GM18526 (cell line): Measurements from ENCODE around the gene MTMR1.
A peak's percentile ranks its signal among the peaks of the same experiment; 100 is the strongest.

Experiments
- POLR2A ChIP-seq: IDR thresholded peaks from 3 replicates; pipeline ENCODE4 v1.6.1; 2011; ENCODE audit not compliant: insufficient read length; ENCODE audit errors: extremely low read depth

The MTMR1 gene

DNA sequence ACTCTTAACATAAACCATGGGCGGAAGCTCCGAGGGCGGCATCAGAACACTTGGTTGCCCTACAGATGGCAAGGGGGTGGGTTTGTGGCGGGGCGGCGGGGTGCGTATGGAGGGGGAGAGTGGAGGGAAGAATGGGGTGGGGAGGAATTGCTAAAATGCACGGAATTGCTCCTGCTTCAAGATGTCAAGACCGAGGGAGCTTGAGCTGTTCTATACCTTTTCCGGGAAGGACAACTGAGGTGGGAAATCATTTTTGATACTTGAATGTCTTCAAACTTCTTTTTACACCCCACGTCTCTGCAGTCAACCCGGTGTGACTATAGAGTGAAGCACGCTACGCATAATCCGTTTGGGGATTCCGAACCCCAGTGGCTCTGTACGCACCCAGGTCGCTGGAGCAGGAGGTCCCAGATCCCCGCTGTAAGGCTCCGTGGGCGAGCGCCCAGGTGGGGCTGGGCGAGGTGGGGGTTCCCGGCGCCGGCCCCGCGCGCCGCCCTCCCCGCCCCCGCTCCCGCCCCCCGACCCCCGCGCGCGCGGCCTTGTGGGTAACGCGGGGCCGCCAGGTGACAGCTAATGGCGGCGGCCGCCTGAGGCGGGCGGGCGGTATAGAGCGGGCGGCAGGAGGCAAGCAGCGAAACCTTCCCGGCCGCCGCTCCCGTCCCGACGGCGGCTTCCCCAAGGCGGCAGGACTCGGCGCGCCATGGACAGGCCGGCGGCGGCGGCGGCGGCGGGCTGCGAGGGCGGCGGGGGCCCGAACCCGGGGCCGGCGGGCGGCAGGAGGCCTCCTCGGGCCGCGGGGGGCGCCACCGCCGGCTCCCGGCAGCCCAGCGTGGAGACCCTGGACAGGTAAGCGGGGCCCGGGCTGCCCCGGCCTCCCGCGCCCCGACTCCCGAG is at the start of gene MTMR1:
Gene MTMR1, plus strand, starts transcription at position 566 of the 894 bp plus-strand sequence. Its CDS starts 135 bp downstream, at position 701.
- TF ChIP-seq POLR2A: peak; percentile 37

DNA sequence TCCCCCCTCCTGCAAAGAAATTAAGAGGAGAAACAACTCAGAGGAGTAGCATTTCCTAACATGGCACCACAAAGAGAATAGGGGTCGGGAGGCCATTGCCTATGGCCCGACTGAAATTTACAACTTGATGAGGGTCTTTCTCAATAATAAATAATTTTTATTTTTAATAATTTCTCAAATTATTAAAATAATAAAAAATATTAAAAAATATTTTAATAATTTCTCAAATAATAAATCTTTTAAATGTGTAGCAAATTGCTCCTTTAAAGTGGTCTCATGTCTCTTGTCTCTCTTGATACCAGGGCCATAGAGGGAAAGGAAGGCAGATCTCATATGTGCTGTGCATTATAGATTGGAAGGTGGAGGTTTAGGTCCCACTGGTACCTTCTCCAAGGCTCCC is 49.2 kb upstream of the MTMR1 start:
- no peak for TF ChIP-seq POLR2A

DNA sequence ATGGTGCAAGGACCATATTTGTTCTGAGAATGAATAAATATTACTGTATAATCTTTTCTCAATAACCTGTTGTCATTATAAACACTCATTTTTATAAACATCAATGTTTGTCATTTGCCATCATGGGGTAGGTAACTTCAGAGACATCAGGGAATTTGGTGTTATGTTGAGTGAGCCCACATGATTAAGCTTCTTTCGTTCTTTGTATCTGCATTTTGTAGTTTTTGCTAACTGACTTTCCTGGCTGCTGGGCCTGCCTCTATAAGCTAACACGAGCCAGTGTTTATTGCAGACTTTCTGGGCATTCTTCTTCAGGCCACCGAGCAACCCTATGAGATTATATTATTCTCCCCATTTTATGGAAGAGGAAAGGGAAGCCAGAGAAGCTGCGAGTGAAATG is 48.8 kb upstream of the MTMR1 start:
- no peak for TF ChIP-seq POLR2A

DNA sequence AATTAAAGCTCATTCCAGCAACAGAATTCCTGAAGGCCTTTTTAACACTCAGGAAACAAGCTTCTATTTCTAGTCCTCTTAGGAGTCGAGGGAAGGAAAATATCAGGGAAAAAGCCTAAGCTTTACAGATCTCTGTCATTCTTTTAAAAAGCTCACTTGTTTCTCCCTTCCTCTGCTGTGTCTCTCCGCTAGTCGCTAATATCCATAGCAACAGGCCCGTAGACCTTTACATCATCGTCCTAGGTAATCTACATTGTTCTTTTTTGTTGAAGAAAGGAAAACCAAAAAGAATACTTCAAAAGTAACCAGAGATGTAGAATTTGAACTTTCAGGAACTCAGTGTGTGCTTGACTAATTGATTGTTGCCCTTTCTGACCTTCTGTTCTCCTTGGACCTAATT is 45.9 kb upstream of the MTMR1 start:
- no peak for TF ChIP-seq POLR2A

DNA sequence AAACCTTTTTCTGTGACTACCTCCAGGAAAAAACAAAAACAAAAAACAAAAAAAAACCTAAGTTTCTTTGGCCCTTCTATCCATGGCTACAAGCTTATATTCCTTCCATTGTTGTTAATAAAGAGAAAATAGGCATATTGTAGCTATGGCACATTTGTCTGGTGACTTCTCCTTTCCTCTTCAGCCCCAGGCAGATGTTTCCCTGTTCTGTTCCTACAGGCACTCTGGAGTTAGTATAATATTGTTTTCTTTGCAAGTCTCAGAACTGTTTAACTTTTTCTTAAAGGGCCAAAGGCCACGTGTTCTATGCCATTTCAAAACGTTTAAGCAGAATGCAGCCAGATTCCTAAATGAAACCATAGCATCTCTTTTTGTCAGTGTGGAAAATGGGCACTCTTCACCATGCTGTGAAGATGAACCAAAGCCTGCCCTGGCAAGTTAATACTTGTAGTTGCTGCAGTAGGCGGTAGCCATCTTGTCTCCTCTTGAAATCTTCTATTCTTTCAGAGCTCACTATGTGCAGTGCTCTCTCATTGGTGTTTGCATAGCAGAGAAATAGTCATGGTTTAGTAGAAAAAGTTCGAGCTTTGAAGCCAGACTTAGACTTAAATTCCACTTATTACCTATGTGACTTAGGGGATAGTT is 44.8 kb upstream of the MTMR1 start:
- no peak for TF ChIP-seq POLR2A

DNA sequence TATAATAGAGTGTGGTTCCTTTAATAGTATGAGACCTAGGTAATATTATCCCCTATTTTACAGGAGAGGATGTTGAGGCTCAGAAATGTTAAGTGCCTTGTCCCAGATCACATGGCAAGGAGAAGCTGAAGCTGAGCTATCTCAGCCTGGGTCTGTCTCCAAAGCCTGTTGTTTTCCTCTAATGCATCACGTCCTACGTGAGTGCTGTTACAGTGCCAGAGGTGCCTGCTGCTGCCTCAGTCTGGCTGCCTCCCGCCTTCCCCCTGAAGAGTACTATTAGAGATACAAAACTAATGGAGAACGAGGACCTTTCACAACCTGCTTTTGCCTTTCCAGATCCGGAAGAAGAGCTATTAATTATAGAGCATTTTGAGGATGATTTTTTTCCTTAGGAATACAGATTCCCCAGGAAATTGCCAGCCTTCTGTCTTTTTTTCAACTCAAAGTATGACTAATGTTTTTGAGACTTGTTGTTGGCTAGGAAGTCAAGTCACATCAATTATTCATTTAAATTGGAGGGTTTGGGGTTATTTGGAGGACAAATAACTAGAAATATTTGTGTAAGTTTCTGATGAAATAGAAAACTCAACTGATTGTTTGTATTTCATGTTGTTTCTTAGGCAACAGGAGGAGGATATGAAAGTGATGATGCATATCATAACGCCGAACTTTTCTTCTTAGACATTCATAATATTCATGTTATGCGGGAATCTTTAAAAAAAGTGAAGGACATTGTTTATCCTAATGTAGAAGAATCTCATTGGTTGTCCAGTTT is 43.9 kb upstream of the MTMR1 start:
- TF ChIP-seq POLR2A: no peak

DNA sequence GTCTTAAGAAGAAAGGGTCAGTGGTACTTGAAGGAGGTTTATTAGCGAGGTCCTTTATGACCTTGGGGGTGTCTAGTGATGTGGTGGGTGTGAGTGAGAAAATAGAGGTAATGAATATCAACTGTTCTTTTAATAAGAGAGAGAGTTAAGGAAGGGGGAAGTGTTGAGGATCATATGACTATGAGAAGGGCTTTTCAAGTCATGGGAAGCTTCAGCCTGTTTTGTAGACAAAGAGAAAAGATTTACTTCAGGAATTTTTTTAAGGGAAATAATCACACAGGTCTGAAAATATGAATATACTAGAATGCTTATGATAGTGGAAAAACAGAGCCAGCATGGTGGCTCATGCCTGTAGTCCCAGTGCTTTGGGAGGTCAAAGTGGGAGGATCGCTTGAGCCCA is 41.3 kb upstream of the MTMR1 start:
- TF ChIP-seq POLR2A: no peak

DNA sequence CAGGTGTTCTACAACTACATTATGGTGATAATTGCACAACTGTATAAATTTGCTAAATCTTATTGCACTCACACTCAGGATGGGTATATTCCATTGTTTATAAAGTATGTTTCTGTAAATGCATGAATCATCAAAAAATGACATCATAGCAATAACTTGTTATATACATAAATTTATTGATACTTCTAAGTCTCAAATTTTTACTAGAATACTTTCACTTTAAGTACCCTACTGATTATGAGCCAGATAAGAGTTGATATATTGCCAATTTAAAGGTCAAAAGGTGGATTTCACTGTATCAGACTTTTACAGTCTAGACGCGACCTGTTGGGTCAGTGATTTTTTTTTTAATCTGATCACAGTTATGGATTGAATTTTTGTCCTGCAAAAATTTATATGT is 37.4 kb upstream of the MTMR1 start:
- TF ChIP-seq POLR2A: no peak

DNA sequence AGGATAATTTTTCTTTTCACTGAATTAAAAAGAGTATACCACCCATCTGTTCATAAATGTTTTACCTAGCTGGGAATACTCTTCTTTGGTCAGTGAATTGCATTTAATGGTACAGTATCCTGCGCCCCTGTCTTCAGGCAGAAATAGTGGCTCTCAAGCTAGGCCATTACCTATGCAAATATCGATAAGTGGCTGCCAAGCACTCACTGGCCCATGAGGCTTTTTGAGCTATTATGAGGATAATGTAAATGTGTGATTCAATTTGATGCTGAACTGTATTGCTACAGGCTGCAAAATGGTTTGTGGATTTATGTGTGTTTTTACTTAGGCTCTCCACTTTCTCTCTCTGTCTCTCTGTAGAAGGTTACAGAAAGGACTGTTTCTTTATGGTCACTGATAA is 30.1 kb upstream of the MTMR1 start:
- no peak for TF ChIP-seq POLR2A

DNA sequence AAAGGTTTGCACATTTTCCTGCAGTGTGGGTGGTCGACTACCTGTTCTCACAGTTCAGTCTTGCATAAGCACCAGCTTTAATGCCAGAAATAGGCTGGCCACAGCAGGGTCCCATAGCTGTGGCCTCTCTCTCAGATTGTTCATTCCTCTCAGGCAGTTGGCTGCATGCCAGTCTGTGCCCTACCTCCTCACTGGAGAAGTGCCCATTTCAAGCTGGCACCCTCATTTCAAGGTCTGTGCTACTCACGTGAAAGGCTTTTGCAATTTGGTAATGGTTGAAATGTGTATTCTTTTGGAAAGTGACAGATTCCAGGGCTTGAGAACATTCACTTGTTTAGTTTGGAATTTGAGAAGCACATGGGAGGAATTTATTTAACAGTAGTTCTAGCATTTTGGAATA is 28.9 kb upstream of the MTMR1 start:
- TF ChIP-seq POLR2A: no peak

DNA sequence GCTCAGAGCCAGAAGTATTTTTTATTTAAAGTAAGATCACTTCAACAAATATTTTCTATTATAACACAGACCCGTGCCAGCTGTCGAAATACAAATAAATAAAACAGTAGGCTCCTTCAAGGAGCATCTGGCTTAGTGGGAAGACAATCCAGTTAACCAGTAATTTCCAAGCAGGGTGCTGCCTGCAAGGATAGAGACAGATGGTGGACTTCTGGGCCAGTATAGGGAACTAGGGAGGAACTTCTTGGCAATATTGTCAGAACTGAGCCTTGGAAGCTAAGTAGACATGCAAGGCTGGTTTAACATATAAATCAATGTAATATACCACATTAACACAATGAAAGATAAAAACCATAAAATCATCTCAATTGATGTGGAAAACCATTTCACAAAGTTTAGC is 17.0 kb upstream of the MTMR1 start:
- TF ChIP-seq POLR2A: no peak

DNA sequence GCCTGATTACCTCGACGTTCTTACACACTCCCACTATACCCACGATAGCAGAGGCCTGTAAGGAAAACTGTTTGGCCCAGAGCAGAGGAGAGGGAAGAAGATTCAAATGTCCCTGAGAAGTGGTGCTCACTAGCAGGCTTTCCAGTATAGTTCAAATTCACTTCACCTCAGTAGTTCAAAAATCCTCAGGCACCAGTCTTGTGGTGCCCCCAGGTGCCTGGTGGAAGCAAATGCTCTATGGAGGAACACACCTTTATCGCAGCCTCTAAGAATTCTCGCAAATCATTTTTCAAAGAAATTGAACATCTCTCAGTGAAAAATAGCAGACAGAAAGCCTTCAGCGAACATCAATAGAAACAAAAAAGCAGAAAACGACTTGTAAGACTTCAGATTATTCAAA is 12.2 kb upstream of the MTMR1 start:
- no peak for TF ChIP-seq POLR2A

DNA sequence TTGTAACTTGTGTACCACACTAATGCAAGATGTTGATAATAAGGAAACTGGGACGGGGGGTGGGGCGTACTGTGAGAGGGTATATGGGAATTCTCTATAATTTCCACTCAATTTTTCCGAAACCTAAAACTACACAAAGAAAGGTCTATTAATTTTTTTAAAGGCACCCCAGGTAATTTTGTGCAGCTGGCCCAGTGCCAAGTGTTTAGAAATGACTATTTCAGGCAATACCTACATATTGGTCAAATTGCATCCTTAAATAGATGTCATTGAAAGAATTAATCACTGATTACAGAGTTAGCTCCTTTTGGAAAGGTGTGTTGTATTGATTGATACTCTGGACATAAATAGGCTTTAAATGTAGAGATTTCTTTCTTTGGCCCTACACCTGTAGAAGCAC is 10.1 kb upstream of the MTMR1 start:
- no peak for TF ChIP-seq POLR2A

DNA sequence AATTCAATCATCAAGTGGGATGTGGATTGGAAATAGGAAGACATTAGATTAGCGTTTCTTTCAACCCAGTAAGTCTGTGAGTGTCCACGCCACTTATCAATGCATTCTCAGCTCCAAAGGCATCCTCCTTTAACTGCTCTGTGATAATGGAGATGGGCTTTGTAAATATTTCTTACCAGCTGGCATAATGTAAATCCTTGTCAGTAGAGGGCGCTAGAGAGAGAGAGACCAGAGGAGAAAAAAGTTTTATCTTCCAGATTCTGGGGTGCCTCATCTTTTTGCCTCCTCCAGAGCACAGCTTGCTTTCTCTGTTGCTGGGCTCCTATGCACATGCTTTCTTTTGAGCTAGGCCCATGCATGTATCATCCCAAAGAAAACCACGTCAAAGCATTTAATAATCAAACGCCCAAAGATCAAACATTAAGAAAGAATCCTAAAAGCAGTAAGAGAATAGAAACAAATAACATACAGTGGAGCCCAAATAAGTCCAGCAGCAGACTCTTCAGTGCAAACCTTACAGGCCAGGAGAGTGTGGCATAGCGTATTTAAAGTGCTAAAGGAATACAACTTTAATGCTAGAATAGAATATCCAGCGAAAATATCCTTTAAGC is 9.6 kb upstream of the MTMR1 start:
- TF ChIP-seq POLR2A: no peak

DNA sequence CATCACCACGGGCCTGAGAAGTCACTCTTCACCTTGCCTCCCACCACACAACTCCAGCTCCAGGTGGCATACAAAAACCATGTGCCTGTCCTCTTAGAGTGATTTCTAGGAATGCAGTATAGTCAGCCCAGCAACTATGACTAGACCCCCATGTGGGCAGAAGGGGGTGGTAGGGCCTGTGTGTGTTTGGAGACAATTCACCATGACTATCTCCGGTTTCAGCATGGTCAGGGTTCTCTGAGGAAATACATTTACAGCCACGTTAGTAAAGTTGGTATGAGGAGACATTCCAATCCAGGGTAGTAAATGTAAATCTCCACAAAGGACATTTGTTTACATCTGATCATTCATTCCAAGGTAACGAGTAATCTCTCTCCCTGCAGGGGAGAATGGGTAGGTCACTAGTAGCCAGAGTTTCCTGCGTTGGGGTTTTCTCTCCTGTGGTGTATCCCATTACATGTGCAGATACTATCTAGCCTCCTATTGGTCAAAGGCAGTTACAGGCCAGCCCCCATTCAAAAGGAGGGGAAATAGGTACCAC is 4.2 kb upstream of the MTMR1 start:
- no peak for TF ChIP-seq POLR2A
